ELR (cell line): Measurements from ENCODE around the gene TPSB2.
"Not testable (repeated sequence)": the region's sequence is repeated elsewhere in the genome, so short reads cannot be mapped to it uniquely, and the experiment has no call there.

Source experiments
- DNase-seq: peaks from one replicate; pipeline ENCODE4 v3.0.0-alpha.2; 2015; ENCODE audit warnings: low read depth

TPSB2 gene

GRCh38 chr16:1230084-1230470 lies at the start of gene TPSB2:
Gene TPSB2 (minus strand): TSS chr16:1230184. CDS start chr16:1229951, 233 bp downstream.
- DNase-seq: not testable (repeated sequence)

DNA sequence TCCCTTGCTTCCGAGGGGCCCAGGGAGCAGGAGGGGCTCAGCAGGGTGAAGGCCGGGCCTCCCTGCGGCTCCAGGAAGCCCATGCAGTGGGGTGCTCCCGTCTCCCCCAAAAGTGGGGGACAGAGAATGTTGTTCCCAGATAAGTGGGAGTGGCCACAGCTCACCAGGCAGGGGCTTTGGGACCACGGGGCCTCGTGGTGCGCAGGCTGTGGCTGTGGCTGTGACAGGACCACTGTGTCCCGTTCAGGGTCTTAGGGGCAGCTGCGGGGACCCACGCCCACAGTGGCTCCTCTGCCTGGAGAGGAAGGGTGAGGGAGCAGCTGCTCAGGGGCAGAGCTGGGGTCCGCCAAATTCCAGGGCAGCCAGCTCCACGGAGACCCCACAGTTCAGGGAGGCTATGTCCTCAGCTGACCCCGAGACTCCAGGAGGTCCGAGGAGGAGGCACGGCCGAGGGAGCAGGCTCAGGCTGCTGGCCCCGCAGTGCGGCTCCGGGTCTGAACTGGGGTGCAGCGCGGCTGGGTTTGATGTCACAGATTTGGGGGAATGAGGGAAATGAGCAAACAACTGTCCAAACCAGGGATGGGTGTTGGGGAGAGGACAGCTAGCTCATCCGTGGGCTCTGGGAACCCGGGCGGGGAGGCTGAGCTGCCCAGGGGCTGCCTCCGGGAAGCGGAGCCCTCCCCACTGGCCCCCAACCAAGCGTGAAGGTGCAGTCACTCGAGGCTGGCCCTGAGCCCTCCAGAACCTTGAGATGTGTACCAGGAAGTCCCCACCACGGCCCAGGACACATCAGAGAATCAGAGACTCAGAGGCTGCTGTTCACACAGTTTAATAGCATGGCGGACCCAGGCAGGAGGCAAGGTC lies 49.3 kb upstream of the TPSB2 start:
- no peak for DNase-seq

DNA sequence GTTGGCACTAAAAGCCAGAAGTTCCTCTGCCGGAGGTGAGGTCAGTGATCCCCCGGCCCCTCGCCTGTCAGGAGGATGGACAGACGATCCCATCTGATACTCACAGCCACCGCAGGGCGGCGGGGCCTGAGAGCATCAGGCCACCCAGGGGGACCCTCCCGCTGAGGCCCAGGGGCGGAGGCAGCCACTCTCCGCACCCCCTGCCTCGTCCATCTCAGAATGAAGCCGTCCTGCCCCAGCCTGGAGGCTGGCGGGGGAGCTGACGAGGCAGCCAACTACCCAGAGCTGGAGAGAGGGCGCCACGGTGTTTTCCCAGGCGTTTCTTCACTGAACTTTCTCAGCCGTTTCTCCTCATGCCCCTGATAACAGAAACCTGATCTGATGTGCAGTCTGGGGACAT lies 48.5 kb upstream of the TPSB2 start:
- DNase-seq: no peak

DNA sequence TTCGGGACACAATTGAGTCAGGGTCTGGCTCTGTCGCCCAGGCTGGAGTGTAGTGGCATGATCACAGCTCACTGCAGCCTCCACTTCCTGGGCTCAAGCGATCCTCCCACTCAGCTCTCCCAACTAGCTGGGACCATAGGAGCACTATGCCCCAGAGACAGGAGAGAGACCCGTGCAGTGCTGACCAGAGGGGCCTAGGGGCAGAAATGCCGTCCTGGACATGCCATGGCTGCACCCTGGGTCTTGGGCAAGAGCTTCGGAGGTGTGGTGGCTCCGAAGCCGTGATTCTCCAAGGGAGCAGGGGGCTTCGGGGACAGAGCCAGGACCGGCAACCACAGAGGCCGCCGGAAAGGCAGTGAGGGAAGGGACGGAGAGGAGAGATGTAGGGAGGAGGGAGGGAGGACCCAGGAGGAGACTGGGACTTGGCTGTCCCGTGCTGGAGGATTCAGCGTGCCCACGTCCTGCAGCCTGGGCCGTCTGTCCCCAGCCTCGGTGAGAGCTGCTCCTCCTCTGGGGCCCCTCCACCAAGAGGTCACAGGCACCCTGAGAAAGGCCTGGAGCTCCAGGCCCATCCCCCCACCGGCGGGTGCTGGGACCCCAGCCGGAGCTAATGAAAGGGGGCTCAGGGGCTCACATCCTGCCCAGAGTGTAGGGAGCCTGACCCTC lies 47.8 kb upstream of the TPSB2 start:
- DNase-seq: no peak

- DNase-seq: no peak
Measured at GRCh38 chr16:1277151-1277598, 47.2 kb upstream of the TPSB2 start.

DNA sequence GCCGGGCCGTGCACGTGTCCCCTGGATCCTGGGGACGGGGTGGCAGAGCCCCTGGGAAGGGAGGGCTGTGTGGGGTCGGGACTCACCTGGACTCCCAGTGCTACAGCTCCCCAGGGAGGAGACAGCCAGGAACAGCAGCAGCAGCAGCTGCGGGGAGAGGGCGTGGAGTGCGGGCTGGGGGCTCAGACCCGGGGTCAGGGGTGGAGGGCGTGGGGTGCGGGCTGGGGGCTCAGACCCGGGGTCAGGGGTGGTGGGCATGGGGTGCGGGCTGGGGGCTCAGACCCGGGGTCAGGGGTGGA lies 46.5 kb upstream of the TPSB2 start:
- no peak for DNase-seq

- no peak for DNase-seq
Measured at GRCh38 chr16:1275791-1276579, 46.0 kb upstream of the TPSB2 start.

- DNase-seq: no peak
Measured at GRCh38 chr16:1274767-1275166, 44.8 kb upstream of the TPSB2 start.

DNA sequence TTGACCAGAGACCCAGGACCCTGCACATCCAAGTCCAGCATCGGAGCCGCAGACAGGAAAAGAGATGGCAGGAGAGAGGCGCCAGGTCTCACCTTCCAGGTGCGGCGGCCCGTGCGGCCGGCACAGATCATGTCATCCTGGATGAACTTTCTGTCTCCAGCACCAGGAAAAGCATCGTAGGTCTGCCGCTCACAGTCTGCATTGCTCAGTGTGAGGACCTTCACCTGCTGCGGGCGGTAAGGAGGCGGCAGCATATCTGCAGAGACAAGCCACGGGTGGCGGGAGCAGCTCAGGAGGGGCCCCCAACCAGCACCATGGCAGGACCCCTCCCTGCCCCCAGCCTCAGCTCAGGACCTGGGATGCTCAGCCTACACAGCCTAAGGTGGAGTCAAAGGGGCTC lies 43.8 kb upstream of the TPSB2 start:
- no peak for DNase-seq

GRCh38 chr16:1272453-1273198 lies 42.6 kb upstream of the TPSB2 start:
- no peak for DNase-seq

DNA sequence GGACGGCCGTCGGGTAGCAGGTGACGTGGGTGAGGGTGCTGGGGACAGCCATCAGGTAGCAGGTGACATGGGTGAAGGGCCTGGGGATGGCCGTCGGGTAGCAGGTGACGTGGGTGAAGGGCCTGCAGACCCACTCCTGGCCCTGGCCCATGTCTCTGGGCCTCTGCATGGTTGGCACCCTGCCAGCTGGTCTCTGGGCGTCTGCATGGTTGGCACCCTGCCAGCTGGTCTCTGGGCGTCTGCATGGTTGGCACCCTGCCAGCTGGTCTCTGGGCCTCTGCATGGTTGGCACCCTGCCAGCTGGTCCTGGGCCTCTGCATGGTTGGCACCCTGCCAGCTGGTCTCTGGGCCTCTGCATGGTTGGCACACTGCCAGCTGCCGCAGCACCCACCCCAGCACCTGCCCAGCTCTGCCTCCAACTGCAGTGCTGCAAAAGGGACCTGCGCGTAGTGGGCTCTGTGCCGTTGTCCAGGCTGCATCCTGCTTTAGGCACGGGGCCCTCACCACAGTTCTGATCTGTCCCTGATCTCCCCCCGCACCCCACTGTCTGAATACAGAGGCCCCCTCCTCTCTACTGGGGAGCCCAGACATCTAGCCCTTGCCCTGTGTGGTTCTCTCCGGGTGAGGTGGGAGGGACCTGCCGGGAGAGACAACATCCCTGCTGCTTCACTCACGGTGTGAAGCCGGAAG lies 41.9 kb upstream of the TPSB2 start:
- DNase-seq: peak; percentile 20

DNA sequence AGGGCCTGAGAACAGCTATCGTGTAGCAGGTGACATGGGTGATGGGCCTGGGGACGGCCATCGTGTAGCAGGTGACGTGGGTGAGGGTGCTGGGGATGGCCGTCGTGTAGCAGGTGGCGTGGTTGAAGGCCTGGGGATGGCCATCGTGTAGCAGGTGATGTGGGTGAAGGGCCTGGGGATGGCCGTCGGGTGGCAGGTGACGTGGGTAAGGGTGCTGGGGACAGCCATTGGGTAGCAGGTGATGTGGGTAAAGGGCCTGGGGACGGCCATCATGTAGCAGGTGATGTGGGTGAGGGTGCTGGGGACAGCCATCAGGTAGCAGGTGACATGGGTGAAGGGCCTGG lies 41.4 kb upstream of the TPSB2 start:
- DNase-seq: no peak

- not testable (repeated sequence) for DNase-seq
Measured at GRCh38 chr16:1269418-1269817, 39.4 kb upstream of the TPSB2 start.

- DNase-seq: no peak
Measured at GRCh38 chr16:1265826-1266225, 35.8 kb upstream of the TPSB2 start.

DNA sequence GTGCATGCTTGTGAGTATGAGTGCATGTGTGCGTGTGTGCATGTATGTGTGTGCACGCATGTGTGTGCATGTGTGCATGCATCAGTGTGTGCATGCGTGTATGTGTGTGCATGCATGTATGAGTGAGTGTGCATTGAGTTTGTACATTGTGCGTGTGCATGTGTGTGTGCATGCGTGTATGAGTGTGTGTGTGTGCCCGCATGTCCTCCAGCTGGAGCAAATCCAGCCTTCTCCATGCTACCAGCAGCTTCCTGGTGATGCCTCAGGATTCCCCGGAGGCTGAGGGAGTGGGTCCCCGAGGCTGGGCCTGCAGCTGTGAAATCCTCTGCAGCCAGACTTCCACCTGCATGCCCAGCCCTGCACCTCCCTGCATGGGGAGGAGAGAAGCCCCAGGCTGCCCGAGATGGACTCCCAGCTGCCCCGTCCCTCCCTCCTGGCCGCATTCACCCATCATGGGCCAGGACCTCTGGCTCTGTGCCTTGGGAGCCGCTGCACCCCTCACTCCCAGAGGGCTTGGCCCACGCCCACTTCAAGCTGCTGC lies 35.2 kb upstream of the TPSB2 start:
- DNase-seq: no peak

- no peak for DNase-seq
Measured at GRCh38 chr16:1264345-1265089, 34.5 kb upstream of the TPSB2 start.

GRCh38 chr16:1263591-1264344 lies 33.8 kb upstream of the TPSB2 start:
- DNase-seq: no peak

GRCh38 chr16:1262846-1263221 lies 32.9 kb upstream of the TPSB2 start:
- no peak for DNase-seq

DNA sequence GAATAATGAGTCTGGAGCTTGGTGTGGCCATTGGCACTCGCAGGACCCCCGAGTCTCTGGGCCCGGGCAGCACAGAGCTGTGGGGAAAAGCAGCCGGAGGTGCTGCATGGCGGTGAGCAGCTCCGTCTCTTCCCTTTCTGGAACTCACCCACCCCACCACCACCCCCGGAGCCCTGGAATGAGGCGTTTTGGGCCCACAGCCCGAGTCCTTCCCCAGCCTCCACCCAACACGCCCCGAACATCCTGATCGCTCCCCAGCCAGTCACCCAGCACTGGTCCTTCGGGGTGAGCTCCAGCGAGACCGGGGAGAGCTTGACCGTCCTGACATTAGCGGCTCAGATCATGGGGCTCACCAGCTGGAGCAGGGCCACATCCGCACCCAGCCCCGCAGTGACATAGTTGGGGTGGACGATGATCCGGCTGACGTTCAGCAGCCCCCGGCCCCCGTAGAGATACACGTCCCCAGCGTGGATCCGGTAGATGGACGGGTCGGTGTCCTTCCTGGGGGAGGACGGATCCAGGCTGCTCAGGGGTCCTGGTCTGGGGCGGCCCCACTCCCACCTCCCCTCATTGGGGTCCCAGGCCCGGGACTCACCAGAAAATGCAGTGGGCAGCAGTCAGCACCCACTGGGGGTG lies 32.3 kb upstream of the TPSB2 start:
- no peak for DNase-seq
